DND-41 (cell line): ENCODE results near the gene FAM110A.

Source experiments
- EZH2 ChIP-seq: IDR thresholded peaks from 3 replicates; pipeline ENCODE4 v1.6.1; 2012; ENCODE audit warnings: borderline replicate concordance, low read depth, mild to moderate bottlenecking, moderate library complexity, low read length, inconsistent platforms; ENCODE audit not compliant: severe bottlenecking
- TF ChIP-seq, protein P1 (sequence below): IDR thresholded peaks from 2 replicates; pipeline ENCODE4 v1.5.1; 2012; ENCODE audit warnings: borderline replicate concordance, low read length, moderate library complexity, mild to moderate bottlenecking; ENCODE audit not compliant: poor library complexity, severe bottlenecking; ENCODE audit errors: extremely low read depth

DNA sequence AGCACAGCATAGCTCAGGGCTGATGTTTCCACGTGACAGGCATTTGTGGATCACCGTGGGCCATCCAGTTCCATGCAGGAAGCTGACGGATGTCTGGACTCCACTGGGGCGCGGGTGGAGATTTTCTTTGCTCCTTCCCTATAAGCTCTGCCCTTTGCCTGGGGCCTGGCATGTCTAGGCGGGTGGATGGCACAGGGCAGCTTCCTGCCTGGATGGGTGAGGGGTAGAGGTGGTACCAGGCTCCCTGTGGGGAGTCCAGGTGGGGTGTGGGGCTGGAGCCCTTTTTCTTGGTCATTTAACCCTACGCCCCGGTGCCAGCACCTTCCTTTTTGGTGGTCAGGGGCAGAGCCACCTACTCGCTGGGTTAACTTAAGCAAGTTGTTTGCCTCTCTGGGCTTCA is 10.4 kb downstream of the FAM110A start:
- TF ChIP-seq, protein P1, sequence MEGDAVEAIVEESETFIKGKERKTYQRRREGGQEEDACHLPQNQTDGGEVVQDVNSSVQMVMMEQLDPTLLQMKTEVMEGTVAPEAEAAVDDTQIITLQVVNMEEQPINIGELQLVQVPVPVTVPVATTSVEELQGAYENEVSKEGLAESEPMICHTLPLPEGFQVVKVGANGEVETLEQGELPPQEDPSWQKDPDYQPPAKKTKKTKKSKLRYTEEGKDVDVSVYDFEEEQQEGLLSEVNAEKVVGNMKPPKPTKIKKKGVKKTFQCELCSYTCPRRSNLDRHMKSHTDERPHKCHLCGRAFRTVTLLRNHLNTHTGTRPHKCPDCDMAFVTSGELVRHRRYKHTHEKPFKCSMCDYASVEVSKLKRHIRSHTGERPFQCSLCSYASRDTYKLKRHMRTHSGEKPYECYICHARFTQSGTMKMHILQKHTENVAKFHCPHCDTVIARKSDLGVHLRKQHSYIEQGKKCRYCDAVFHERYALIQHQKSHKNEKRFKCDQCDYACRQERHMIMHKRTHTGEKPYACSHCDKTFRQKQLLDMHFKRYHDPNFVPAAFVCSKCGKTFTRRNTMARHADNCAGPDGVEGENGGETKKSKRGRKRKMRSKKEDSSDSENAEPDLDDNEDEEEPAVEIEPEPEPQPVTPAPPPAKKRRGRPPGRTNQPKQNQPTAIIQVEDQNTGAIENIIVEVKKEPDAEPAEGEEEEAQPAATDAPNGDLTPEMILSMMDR = no peak
- no peak for TF ChIP-seq EZH2
